ENCODE data around the gene SIGMAR1. TPM values are rescaled to one million over a fixed set of nuclear protein-coding genes. Genes with fewer than 3 reads are reported as not detected.
A peak's percentile ranks its signal among the peaks of the same experiment; 100 is the strongest.

Gene SIGMAR1
- total RNA-seq, 2 experiments from 2014 or later: 11.7 to 12.1 TPM

- no peaks in the 10 kb centered on the region for H3K27me3 ChIP-seq (ENCODE audit: control insufficient read depth in 1 of 2, insufficient read depth in 2 of 2, low read length in 2 of 2)
- peaks cover 5% of the 10 kb centered on the region for H3K27me3 Mint-ChIP-seq
- no peak for DNase-seq
- peaks cover 11% of the 10 kb centered on the region for H3K4me1 Mint-ChIP-seq (ENCODE audit: low read depth)
- no peak for ATAC-seq (ENCODE audit: poor library complexity)
- POLR2A ChIA-PET: no interaction called here
- H3K4me1 ChIP-seq (ENCODE audit: insufficient read depth, low read length): peaks cover 8% of the 10 kb centered on the region
- CTCF ChIA-PET: interaction anchor here (1.9 kb wide), 1 partner anchor 28 kb away, joined by 9 read pairs; no protein-coding TSS in a partner anchor
- TF ChIP-seq, protein P1, sequence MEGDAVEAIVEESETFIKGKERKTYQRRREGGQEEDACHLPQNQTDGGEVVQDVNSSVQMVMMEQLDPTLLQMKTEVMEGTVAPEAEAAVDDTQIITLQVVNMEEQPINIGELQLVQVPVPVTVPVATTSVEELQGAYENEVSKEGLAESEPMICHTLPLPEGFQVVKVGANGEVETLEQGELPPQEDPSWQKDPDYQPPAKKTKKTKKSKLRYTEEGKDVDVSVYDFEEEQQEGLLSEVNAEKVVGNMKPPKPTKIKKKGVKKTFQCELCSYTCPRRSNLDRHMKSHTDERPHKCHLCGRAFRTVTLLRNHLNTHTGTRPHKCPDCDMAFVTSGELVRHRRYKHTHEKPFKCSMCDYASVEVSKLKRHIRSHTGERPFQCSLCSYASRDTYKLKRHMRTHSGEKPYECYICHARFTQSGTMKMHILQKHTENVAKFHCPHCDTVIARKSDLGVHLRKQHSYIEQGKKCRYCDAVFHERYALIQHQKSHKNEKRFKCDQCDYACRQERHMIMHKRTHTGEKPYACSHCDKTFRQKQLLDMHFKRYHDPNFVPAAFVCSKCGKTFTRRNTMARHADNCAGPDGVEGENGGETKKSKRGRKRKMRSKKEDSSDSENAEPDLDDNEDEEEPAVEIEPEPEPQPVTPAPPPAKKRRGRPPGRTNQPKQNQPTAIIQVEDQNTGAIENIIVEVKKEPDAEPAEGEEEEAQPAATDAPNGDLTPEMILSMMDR (IDR thresholded peaks at IDR 0.05): no peak
- H3K36me3 ChIP-seq (ENCODE audit: insufficient read depth, low read length): no peaks in the 10 kb centered on the region
- H3K4me3 Mint-ChIP-seq: no peak overlapping the region
- intact Hi-C loops (cut with DNase I, micrococcal nuclease): no loop called here
- no peak overlapping the region for H3K4me3 ChIP-seq (ENCODE audit: low read length)
- no peak overlapping the region for H3K27ac ChIP-seq (ENCODE audit: low read depth in 1 of 2, low read length in 2 of 2)
- H3K9me3 ChIP-seq (ENCODE audit: control insufficient read depth in 1 of 2, insufficient read depth in 1 of 2, low read length in 2 of 2): peaks cover 0 to 3% of the 10 kb centered on the region in 2 experiments
- no peak overlapping the region for H3K27ac Mint-ChIP-seq
- peaks cover 4% of the 10 kb centered on the region for H3K36me3 Mint-ChIP-seq (ENCODE audit: low read depth)
- no peaks in the 10 kb centered on the region for H3K9me3 Mint-ChIP-seq
Measured at GRCh38 chr9:34606190-34606589, 31.4 kb downstream of the SIGMAR1 start.

- H3K4me1 ChIP-seq (ENCODE audit: insufficient read depth, low read length): no peaks in the 10 kb centered on the region
- DNase-seq (peak; percentile 70 to 87 (median 78)), ATAC-seq (ENCODE audit: poor library complexity) (peak; percentile 98)
- no peaks in the 10 kb centered on the region for H3K9me3 Mint-ChIP-seq
- H3K9me3 ChIP-seq (ENCODE audit: control insufficient read depth in 1 of 2, insufficient read depth in 1 of 2, low read length in 2 of 2): no peaks in the 10 kb centered on the region
- no peaks in the 10 kb centered on the region for H3K4me1 Mint-ChIP-seq (ENCODE audit: low read depth)
- no peaks in the 10 kb centered on the region for H3K27me3 ChIP-seq (ENCODE audit: control insufficient read depth in 1 of 2, insufficient read depth in 2 of 2, low read length in 2 of 2)
- peaks cover 5% of the 10 kb centered on the region for H3K27me3 Mint-ChIP-seq
- TF ChIP-seq, protein P1 (IDR thresholded peaks at IDR 0.05): peak; percentile 94
- H3K4me3 ChIP-seq (ENCODE audit: low read length): no peak overlapping the region
- CTCF ChIA-PET: interaction anchor here (0.7 to 1.7 kb wide), 14 partner anchors 9 to 420 kb away, joined by 3 to 13 read pairs (median 4); partner anchors contain the start of genes ARID3C, DCTN3 and SIGMAR1
- H3K27ac ChIP-seq (ENCODE audit: low read depth in 1 of 2, low read length in 2 of 2): no peak overlapping the region
- H3K36me3 Mint-ChIP-seq (ENCODE audit: low read depth): no peaks in the 10 kb centered on the region
- no peak overlapping the region for H3K27ac Mint-ChIP-seq
- intact Hi-C loops (cut with DNase I, micrococcal nuclease): no loop called here
- no peak overlapping the region for H3K4me3 Mint-ChIP-seq
- POLR2A ChIA-PET: interaction anchor here (1.2 to 1.3 kb wide), 2 partner anchors 12 to 59 kb away, joined by 3 read pairs; no protein-coding TSS in a partner anchor
- no peaks in the 10 kb centered on the region for H3K36me3 ChIP-seq (ENCODE audit: insufficient read depth, low read length)
Measured at GRCh38 chr9:34603610-34604231, 33.9 kb downstream of the SIGMAR1 start.

DNA sequence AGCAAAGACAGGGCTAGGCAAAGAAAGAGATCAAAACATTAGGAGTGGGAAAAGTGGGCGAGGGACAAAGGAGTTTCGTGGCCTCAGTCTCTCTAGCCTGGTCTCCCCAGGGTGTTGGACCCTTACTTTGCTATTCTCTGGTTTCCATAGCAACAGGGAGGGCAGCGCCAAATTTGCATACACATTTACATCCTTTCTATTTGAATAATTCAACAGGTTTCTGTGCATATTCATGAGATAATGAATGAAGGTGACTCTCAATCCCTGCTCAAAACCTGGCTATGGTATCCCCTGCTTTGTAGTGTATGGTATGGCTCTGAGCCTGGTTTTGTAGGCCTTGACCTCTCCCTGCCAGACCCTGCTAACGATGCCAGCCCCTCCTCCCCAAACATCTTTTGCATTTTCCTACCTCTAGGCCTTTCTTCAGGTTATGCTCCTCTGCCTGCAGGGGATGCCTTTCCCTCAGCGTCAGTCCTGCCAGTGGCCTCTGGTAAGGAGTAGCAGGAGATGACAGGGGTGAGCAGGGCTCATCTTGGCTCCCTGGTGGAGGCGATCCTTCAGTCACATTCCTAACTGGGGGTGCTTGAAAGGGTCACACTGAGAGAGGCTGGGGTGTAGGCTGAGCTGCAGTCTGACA, 35.5 kb downstream of the SIGMAR1 start:
- no peak for ATAC-seq (ENCODE audit: poor library complexity)
- no peaks in the 10 kb centered on the region for H3K27me3 ChIP-seq (ENCODE audit: control insufficient read depth in 1 of 2, insufficient read depth in 2 of 2, low read length in 2 of 2)
- Mint-ChIP-seq H3K4me3 (no peak overlapping the region), H3K9me3 (no peaks in the 10 kb centered on the region), H3K36me3 (ENCODE audit: low read depth) (no peaks in the 10 kb centered on the region), H3K27me3 (peaks cover 10% of the 10 kb centered on the region), H3K4me1 (ENCODE audit: low read depth) (no peaks in the 10 kb centered on the region), H3K27ac (no peak overlapping the region)
- intact Hi-C loops (cut with DNase I, micrococcal nuclease): loop anchor here in 1 of 2 experiments (2.0 kb wide), 1 partner anchor 53 kb away; no protein-coding TSS in a partner anchor
- ChIA-PET POLR2A (no interaction called here), CTCF (no interaction called here)
- no peak overlapping the region for H3K4me3 ChIP-seq (ENCODE audit: low read length)
- H3K4me1 ChIP-seq (ENCODE audit: insufficient read depth, low read length): no peaks in the 10 kb centered on the region
- no peak overlapping the region for H3K27ac ChIP-seq (ENCODE audit: low read depth in 1 of 2, low read length in 2 of 2)
- no peaks in the 10 kb centered on the region for H3K9me3 ChIP-seq (ENCODE audit: control insufficient read depth in 1 of 2, insufficient read depth in 1 of 2, low read length in 2 of 2)
- TF ChIP-seq, protein P1 (IDR thresholded peaks at IDR 0.05): no peak
- DNase-seq: no peak
- no peaks in the 10 kb centered on the region for H3K36me3 ChIP-seq (ENCODE audit: insufficient read depth, low read length)

Data from CD4-positive, alpha-beta T cell (primary cell).